Esophagus mucosa (tissue), 1 donor: ENCODE data around the gene COL4A2. TPM values are rescaled to one million over a fixed set of nuclear protein-coding genes. Genes with fewer than 3 reads are reported as not detected.
"Not testable (repeated sequence)": the region's sequence is repeated elsewhere in the genome, so short reads cannot be mapped to it uniquely, and the experiment has no call there.

ENCODE experiments used
- ATAC-seq: fragments of 200-7000 bp; cut with Tn5 transposase; one replicate; pipeline ENCODE4 v1.9.1; 2020
- total RNA-seq: library from RNA; stranded (reverse); gene quantifications from one replicate; pipeline ENCODE4 v1.2.4, GENCODE V29; 2023
- donor health status: DM: yes; HTN: yes; CAD: no.

COL4A2 gene
- total RNA-seq, 1 donor from 2014 or later = 30.8 TPM

GRCh38 chr13:110478405-110479214 lies 171.5 kb downstream of the COL4A2 start:
- ATAC-seq = no peak

GRCh38 chr13:110479215-110479545 lies 172.1 kb downstream of the COL4A2 start:
- peak; percentile 35 for ATAC-seq

- no peak for ATAC-seq
Observed at GRCh38 chr13:110479648-110480047, 172.6 kb downstream of the COL4A2 start.

- no peak for ATAC-seq
Observed at GRCh38 chr13:110480161-110480560, 173.1 kb downstream of the COL4A2 start.

GRCh38 chr13:110483386-110483968 lies 176.4 kb downstream of the COL4A2 start:
- ATAC-seq = no peak

GRCh38 chr13:110484290-110485048 lies 177.4 kb downstream of the COL4A2 start:
- no peak for ATAC-seq

GRCh38 chr13:110485604-110486003 lies 178.5 kb downstream of the COL4A2 start:
- ATAC-seq = no peak

GRCh38 chr13:110486061-110486715 lies 179.1 kb downstream of the COL4A2 start:
- ATAC-seq = no peak

- not testable (repeated sequence) for ATAC-seq
Observed at GRCh38 chr13:110486880-110487279, 179.8 kb downstream of the COL4A2 start.

GRCh38 chr13:110490009-110490770 lies 183.1 kb downstream of the COL4A2 start:
- ATAC-seq = no peak

- no peak for ATAC-seq
Observed at GRCh38 chr13:110491869-110492678, 185.0 kb downstream of the COL4A2 start.

GRCh38 chr13:110492679-110493593 lies 185.9 kb downstream of the COL4A2 start:
- ATAC-seq = peak; percentile 17

- no peak for ATAC-seq
Observed at GRCh38 chr13:110493613-110494012, 186.5 kb downstream of the COL4A2 start.

- ATAC-seq = no peak
Observed at GRCh38 chr13:110495376-110495775, 188.3 kb downstream of the COL4A2 start.

GRCh38 chr13:110495881-110496280 lies 188.8 kb downstream of the COL4A2 start:
- ATAC-seq = no peak

GRCh38 chr13:110496281-110496680 lies 189.2 kb downstream of the COL4A2 start:
- ATAC-seq = no peak

GRCh38 chr13:110497003-110497402 lies 189.9 kb downstream of the COL4A2 start:
- no peak for ATAC-seq

- ATAC-seq = not testable (repeated sequence)
Observed at GRCh38 chr13:110497896-110498295, 190.8 kb downstream of the COL4A2 start.

GRCh38 chr13:110498327-110498726 lies 191.2 kb downstream of the COL4A2 start:
- ATAC-seq = no peak

GRCh38 chr13:110498765-110499164 lies 191.7 kb downstream of the COL4A2 start:
- no peak for ATAC-seq
